HCT116 (cell line): Measurements from ENCODE around the gene SAMD4B. TPM values are rescaled to one million over a fixed set of nuclear protein-coding genes. Genes with fewer than 3 reads are reported as not detected.

Experiments
- ATAC-seq: fragments of 200-7000 bp; cut with Tn5 transposase; 2 replicates; pipeline ENCODE4 v1.9.1; 2020; ENCODE audit warnings: mild to moderate bottlenecking, moderate library complexity
- BruUV-seq: library from RNA; stranded (reverse); fragments of 400-500 nt; replicated peaks from 2 replicates; lab custom pipeline; 2021; lab: Mats Ljungman, UMichigan
- CTCF ChIA-PET: fragments of 300-600 bp; sonication (Branson Sonifier 250); formaldehyde crosslinking; loops from one replicate; lab custom pipeline; 2021; ENCODE audit warnings: antibody characterized with exemption; lab: Charles Lee
- POLR2A ChIA-PET: fragments of 300-600, 350-600 bp; sonication (Branson Sonifier 250); formaldehyde crosslinking; loops from one replicate; lab custom pipeline; 2021; ENCODE audit warnings: antibody characterized with exemption; lab: Charles Lee
- RAD21 ChIA-PET, 2 experiments: fragments of 300-600 bp; sonication (Branson Sonifier 250); formaldehyde crosslinking; loops; one replicate each; lab custom pipeline; 2023; ENCODE audit warnings: low total read pairs in 2 of 2; ENCODE audit not compliant: uncharacterized antibody in 2 of 2, unreplicated experiment in 2 of 2, low non-redundant PET in 1 of 2; lab: Charles Lee
- DNase-seq: peaks from one replicate; pipeline ENCODE4 v3.0.0-alpha.2; 2010; ENCODE audit warnings: low read depth, low spot score
- H2AFZ ChIP-seq: fragments of 200-600 bp; shearing (Covaris generic), sonication (generic); 2 replicates; pipeline ENCODE4 v1.6.1; 2017; ENCODE audit warnings: low read depth, mixed run types, mixed read lengths, antibody characterized with exemption, low read length; ENCODE audit not compliant: poor library complexity, severe bottlenecking
- H3K27ac ChIP-seq: 2 replicates; pipeline ENCODE4 v1.5.1; 2012; ENCODE audit warnings: low read depth, low read length
- H3K27me3 ChIP-seq: fragments of 200-600 bp; sonication (generic); 2 replicates; pipeline ENCODE4 v1.6.1; 2016; ENCODE audit warnings: mixed run types, low read length, mixed read lengths; ENCODE audit not compliant: insufficient read depth
- H3K36me3 ChIP-seq, 2 experiments: fragments of 200-500 bp in 1 of 2; fragments of 200-600 bp in 1 of 2; sonication (Bioruptor generic) in 1 of 2; sonication (generic) in 1 of 2; 2 replicates each; pipeline versions ENCODE4 v1.5.1 to v1.6.1; 2014 to 2016; ENCODE audit warnings: low read length in 2 of 2, inconsistent platforms in 1 of 2, mixed read lengths in 1 of 2, mixed run types in 1 of 2; ENCODE audit not compliant: insufficient read depth in 2 of 2, control insufficient read depth in 1 of 2
- H3K4me1 ChIP-seq, 2 experiments: fragments of 200-600 bp in 1 of 2; sonication (generic) in 1 of 2; 2 replicates each; pipeline versions ENCODE4 v1.5.1 to v1.6.1; 2012 to 2017; ENCODE audit warnings: low read length in 2 of 2, inconsistent platforms in 1 of 2, mild to moderate bottlenecking in 1 of 2, mixed read lengths in 1 of 2, mixed run types in 1 of 2, moderate library complexity in 1 of 2; ENCODE audit not compliant: insufficient read depth in 2 of 2, control insufficient read depth in 1 of 2
- H3K4me2 ChIP-seq: fragments of 200-600 bp; sonication (generic); 2 replicates; pipeline ENCODE4 v1.6.1; 2017; ENCODE audit warnings: mixed run types, low read length, mixed read lengths
- H3K4me3 ChIP-seq, 2 experiments: fragments of 200-600 bp in 1 of 2; sonication (generic) in 1 of 2; replicated peaks in 1 of 2; 2 replicates each; pipeline ENCODE4 v1.5.1; 2011 to 2016; ENCODE audit warnings: low read length in 2 of 2, control low read depth in 1 of 2, low read depth in 1 of 2, mild to moderate bottlenecking in 1 of 2, mixed read lengths in 1 of 2, mixed run types in 1 of 2
- H3K79me2 ChIP-seq: fragments of 200-600 bp; sonication (generic); 2 replicates; pipeline ENCODE4 v1.6.1; 2017; ENCODE audit warnings: mild to moderate bottlenecking, mixed run types, low read length, moderate library complexity, mixed read lengths; ENCODE audit not compliant: insufficient read depth
- H3K9ac ChIP-seq: fragments of 200-600 bp; sonication (generic); 2 replicates; pipeline ENCODE4 v1.6.1; 2016; ENCODE audit warnings: low read length, mixed read lengths
- H3K9me2 ChIP-seq: fragments of 200-600 bp; sonication (generic), shearing (Covaris generic); 2 replicates; pipeline ENCODE4 v1.6.1; 2017; ENCODE audit warnings: mixed run types, mild to moderate bottlenecking, moderate library complexity; ENCODE audit not compliant: insufficient read depth
- H3K9me3 ChIP-seq, 2 experiments: fragments of 200-500 bp in 1 of 2; fragments of 200-600 bp in 1 of 2; sonication (Bioruptor generic) in 1 of 2; sonication (generic) in 1 of 2; 2 replicates each; pipeline ENCODE4 v1.6.1; 2014 to 2017; ENCODE audit warnings: low read length in 2 of 2, mixed read lengths in 2 of 2, inconsistent platforms in 1 of 2, low read depth in 1 of 2, mild to moderate bottlenecking in 1 of 2, mixed run types in 1 of 2, moderate library complexity in 1 of 2; ENCODE audit not compliant: control insufficient read depth in 1 of 2, insufficient read depth in 1 of 2
- H4K20me1 ChIP-seq: fragments of 200-600 bp; sonication (generic), shearing (Covaris generic); 2 replicates; pipeline ENCODE4 v1.6.1; 2017; ENCODE audit warnings: mixed run types, mild to moderate bottlenecking, moderate library complexity; ENCODE audit not compliant: insufficient read depth
- CEBPB ChIP-seq: IDR thresholded peaks from 2 replicates; pipeline ENCODE4 v1.6.1; 2012; ENCODE audit warnings: low read depth
- MAX ChIP-seq: IDR thresholded peaks from 2 replicates; pipeline ENCODE4 v1.6.1; 2012
- POLR2A ChIP-seq: IDR thresholded peaks from 2 replicates; pipeline ENCODE4 v1.7.0; 2011; ENCODE audit warnings: borderline replicate concordance; ENCODE audit not compliant: insufficient read depth, insufficient read length; ENCODE audit errors: extremely low read depth
- SRF ChIP-seq: IDR thresholded peaks from 2 replicates; pipeline ENCODE4 v1.6.1; 2012; ENCODE audit warnings: low read depth
- intact Hi-C: fragments of 100-400 bp; cut with micrococcal nuclease; formaldehyde crosslinking; loops from 2 replicates; pipeline ENCODE4 v1.10.0; 2022
- total RNA-seq: library from RNA; stranded (reverse); gene quantifications from one replicate; pipeline ENCODE4 v1.2.1, GENCODE V29; 2021; ENCODE audit not compliant: unreplicated experiment
- TF ChIP-seq, protein P1 (sequence below): IDR thresholded peaks from 2 replicates; pipeline ENCODE4 v1.6.1; 2012; ENCODE audit warnings: low read depth

Gene SAMD4B
- total RNA-seq, 1 experiment from 2014 or later = 127 TPM

GRCh38 chr19:39362682-39363657, 20.7 kb downstream of the SAMD4B start:
- POLR2A ChIA-PET = interaction anchor here (0.5 kb wide), 1 partner anchor 21 kb away, joined by 5 read pairs; the partner anchor contains the start of gene SAMD4B
- Histone ChIP-seq H3K4me3 (no peak overlapping the region), H4K20me1 (no peaks in the 10 kb centered on the region; the same call in 1 of the 2 replicates), H3K36me3 (peaks cover 22 to 40% of the 10 kb centered on the region in 2 experiments; a peak in 3 of 4 replicates), H3K4me2 (peak overlapping the region; percentile 18), H3K9ac (no peak overlapping the region), H2AFZ (no peak overlapping the region), H3K27ac (no peak overlapping the region), H3K79me2 (peaks cover 7% of the 10 kb centered on the region; the same call in 1 of the 2 replicates), H3K9me2 (no peaks in the 10 kb centered on the region), H3K9me3 (no peaks in the 10 kb centered on the region), H3K27me3 (no peaks in the 10 kb centered on the region), H3K4me1 (peaks cover 0 to 11% of the 10 kb centered on the region in 2 experiments; a peak in 2 of 4 replicates)
- BruUV-seq = no TSS peak
- RAD21 ChIA-PET = no interaction called here
- DNase-seq = no peak
- ATAC-seq = peak; percentile 25; the same call in 1 of the 2 replicates
- TF ChIP-seq POLR2A = no peak
- TF ChIP-seq MAX = no peak
- TF ChIP-seq SRF = no peak
- TF ChIP-seq, protein P1, sequence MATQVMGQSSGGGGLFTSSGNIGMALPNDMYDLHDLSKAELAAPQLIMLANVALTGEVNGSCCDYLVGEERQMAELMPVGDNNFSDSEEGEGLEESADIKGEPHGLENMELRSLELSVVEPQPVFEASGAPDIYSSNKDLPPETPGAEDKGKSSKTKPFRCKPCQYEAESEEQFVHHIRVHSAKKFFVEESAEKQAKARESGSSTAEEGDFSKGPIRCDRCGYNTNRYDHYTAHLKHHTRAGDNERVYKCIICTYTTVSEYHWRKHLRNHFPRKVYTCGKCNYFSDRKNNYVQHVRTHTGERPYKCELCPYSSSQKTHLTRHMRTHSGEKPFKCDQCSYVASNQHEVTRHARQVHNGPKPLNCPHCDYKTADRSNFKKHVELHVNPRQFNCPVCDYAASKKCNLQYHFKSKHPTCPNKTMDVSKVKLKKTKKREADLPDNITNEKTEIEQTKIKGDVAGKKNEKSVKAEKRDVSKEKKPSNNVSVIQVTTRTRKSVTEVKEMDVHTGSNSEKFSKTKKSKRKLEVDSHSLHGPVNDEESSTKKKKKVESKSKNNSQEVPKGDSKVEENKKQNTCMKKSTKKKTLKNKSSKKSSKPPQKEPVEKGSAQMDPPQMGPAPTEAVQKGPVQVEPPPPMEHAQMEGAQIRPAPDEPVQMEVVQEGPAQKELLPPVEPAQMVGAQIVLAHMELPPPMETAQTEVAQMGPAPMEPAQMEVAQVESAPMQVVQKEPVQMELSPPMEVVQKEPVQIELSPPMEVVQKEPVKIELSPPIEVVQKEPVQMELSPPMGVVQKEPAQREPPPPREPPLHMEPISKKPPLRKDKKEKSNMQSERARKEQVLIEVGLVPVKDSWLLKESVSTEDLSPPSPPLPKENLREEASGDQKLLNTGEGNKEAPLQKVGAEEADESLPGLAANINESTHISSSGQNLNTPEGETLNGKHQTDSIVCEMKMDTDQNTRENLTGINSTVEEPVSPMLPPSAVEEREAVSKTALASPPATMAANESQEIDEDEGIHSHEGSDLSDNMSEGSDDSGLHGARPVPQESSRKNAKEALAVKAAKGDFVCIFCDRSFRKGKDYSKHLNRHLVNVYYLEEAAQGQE = no peak
- TF ChIP-seq CEBPB = no peak
- CTCF ChIA-PET = interaction anchor here (1.7 kb wide), 1 partner anchor 28 kb away, joined by 3 read pairs; the partner anchor contains the start of genes MED29 and PAF1
- intact Hi-C loops = no loop called here
